OCI-LY3 (cell line): ENCODE results near the gene UBASH3A.

ENCODE experiments used
- CTCF ChIP-seq: fragments of 200-600, 300-600 bp; sonication (generic); IDR thresholded peaks from 2 replicates; pipeline ENCODE4 v1.5.1; 2014; ENCODE audit warnings: antibody characterized with exemption, low read length, low read depth
- EZH2phosphoT487 ChIP-seq: fragments of 200-600 bp; shearing (Covaris generic); IDR thresholded peaks from 2 replicates; pipeline ENCODE4 v1.6.1; 2018; ENCODE audit warnings: antibody characterized with exemption, mixed run types, low read depth

- TF ChIP-seq CTCF (no peak), EZH2phosphoT487 (no peak)
These were observed 10.2 kb upstream of the UBASH3A start for GRCh38 chr21:42393443-42393950.
